Astrocyte of the hippocampus (primary cell): ENCODE data around the gene RTN4.
A peak's percentile ranks its signal among the peaks of the same experiment; 100 is the strongest.
"Not testable (repeated sequence)": the region's sequence is repeated elsewhere in the genome, so short reads cannot be mapped to it uniquely, and the experiment has no call there.

ENCODE experiments used
- DNase-seq: peaks from one replicate; pipeline ENCODE4 v3.0.0; 2011; ENCODE audit warnings: low read depth, low spot score

Gene RTN4

GRCh38 chr2:55009277-55010060 is 40.8 kb downstream of the RTN4 start:
- no peak for DNase-seq

DNA sequence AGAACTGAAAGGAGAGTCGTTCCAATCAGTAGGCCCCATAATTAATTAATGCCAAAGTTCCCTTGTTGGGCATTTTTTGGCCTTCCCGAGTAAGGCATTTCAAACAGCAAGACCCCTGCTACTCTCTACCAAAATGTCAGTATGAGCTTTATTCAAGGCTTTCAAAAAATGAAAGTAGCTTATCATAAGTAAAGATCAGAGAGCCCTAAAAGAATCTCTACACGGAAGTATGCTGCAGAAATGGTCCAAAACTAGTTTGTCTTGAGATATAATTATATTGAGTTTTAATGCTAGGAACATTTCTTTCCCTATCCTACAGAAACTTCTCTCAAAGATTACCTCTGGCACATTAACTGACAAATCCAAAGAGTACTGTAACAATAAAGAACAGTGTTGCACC is 43.9 kb downstream of the RTN4 start:
- DNase-seq = no peak

DNA sequence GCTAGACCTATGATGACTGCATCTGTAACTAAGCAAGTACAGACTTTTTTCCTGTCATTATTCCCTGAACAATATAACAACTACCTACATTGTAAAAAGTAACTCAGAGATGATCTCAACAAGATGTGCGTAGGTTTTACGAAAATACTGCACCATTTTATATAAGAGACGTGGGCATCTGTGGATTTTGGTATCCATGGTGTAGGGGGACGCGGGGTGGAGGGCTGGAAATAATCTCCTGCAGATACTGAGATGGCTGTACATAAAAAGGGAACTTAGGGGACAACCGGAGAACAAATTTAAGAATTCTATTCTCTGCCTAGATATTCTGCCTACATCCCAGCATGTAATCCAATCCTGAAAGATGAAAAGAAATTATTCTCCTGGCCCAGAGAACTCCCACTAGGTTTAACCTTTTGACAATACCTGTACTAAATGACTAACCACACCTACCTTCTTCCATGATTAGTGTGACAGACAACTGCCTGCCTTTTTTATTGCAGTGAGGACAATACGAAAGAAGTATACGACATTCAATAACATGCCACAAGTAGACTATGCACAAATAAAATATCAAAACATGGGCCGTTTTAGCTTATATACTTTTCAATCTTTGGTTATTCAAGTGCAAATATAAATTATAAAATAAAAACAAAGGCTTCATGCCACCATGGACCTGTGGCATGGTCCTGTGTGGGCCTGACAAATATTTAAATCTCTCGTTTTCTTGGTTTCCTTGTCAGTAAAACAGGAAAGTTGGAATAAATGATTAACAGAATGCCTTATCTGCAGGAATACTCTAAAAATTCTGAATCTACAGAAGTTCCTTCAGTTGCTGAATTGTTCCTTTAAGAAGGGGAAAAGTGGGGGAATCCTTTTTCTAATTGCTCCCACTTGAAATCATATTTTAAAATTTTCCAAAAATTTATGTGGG is 46.3 kb downstream of the RTN4 start:
- no peak for DNase-seq

GRCh38 chr2:55001716-55002115 is 48.5 kb downstream of the RTN4 start:
- no peak for DNase-seq

DNA sequence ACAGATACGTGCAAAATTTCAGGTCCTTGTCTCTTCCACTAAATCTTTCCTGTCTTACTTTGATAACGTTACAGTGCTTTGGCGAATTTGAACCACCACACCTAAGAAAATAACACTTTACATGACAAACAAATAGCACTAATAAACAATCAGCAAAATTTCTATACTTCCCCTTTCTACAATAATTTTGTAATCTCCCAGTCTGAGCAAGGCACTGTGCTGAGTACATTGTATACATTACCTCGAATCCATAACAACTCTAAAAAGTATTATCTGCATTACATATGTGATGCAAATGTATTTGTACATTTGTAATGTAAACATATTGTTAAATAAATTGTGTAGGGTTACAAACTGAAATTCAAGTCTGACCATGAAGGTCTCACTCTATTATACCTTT is 49.9 kb downstream of the RTN4 start:
- DNase-seq = no peak

GRCh38 chr2:54999182-54999581 is 51.1 kb downstream of the RTN4 start:
- DNase-seq = peak; percentile 38

DNA sequence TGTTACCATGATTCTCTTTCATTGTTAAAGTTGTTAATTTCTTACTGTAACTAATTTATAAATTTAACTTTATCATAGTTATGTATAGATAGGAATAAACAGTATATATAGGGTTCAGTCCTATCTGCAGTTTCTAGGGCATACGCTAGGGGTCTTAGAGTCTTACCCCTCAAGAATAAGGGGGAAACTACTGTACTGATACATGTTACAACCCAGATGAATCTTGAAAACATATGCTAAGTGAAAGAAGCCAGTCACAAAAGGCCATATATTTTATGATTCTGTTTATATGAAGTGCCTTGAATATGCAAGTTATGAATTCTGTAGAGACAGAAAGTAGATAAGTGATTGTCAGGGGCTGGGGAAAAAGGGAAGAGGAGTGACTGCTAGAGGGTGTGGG is 52.4 kb downstream of the RTN4 start:
- no peak for DNase-seq

DNA sequence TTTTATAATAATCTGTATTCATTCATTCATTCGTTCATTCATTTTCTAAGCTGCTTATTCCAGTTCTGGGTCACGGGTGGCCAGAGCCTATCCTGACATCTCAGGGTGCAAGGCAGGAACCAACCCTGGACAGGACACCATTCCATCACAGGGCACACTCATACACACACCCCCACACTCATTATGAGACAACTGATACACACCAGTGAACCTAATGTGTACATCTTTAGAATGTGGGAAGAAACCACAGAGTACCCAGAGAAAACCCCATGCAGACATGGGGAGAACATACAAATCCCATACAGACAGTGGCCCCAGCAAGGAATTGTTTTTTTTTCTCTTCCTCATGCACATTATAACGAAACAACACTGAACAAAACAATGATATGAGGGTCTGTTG is 54.7 kb downstream of the RTN4 start:
- no peak for DNase-seq

- DNase-seq = not testable (repeated sequence)
Measured at GRCh38 chr2:54990694-54991093, 59.6 kb downstream of the RTN4 start.

DNA sequence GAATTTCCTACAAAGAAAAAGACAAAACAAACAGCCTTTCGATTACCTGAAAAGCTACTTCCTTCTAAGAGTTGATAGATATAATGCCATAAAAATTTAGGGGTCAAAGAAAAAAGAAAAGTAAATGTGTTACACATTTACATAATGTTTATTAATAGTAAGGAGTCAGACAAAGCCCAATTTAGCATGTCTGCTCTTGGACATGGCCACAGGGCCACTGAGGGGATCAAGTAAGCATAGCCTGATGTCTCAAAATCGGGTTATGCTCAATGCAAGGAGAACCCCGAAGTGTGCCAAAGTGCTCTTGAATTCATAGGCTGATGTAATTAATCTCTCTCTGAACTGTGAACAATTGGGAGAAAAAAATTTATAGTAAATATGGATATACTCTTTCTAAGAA is 61.6 kb downstream of the RTN4 start:
- DNase-seq = no peak

DNA sequence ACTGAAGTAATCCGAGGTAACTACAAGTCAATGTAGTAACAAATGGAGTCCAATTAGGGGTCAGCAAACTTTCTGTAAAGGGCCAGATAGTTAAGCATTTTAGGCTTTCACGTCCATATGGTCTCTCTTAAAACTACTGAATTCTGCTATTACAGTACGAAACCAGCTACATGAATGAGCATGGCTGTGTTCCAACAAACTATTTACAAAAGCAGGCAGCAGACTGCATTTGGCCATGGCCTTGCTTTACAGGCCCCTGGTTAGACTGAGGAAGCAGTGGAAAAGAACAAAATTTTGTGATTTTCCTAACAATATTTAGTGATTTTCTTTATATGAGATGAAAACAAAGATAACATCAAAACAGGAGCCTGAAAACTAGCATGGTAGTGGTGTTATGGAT is 64.0 kb downstream of the RTN4 start:
- DNase-seq = peak; percentile 28

GRCh38 chr2:54984476-54984875 is 65.8 kb downstream of the RTN4 start:
- DNase-seq = no peak

GRCh38 chr2:54983345-54984220 is 66.7 kb downstream of the RTN4 start:
- DNase-seq = peak; percentile 28

GRCh38 chr2:54981385-54981784 is 68.9 kb downstream of the RTN4 start:
- no peak for DNase-seq

- no peak for DNase-seq
Measured at GRCh38 chr2:54979321-54980044, 70.8 kb downstream of the RTN4 start.

- DNase-seq = no peak
Measured at GRCh38 chr2:54977149-54977548, 73.1 kb downstream of the RTN4 start.

- DNase-seq = no peak
Measured at GRCh38 chr2:54975598-54976492, 74.4 kb downstream of the RTN4 start.

DNA sequence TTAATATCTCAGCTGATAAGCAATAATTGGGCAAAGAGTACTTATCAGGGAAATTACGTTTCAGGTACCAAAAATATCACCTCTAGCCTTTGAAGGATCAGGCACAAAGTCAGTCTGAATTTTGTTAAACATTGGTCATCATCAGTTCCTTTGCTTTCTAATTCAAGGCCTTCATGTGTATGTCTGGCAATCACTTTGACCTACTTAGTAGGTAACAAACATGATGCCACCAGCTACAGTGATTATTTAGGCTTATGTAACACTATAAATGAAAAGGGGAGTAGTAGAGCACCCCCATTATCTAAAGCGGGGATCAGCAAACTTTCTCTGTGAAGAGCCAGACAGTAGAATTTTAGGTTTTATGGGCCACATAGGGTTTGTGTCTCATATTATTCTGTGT is 75.1 kb downstream of the RTN4 start:
- no peak for DNase-seq

- DNase-seq = no peak
Measured at GRCh38 chr2:54969940-54970338, 80.3 kb downstream of the RTN4 start.

DNA sequence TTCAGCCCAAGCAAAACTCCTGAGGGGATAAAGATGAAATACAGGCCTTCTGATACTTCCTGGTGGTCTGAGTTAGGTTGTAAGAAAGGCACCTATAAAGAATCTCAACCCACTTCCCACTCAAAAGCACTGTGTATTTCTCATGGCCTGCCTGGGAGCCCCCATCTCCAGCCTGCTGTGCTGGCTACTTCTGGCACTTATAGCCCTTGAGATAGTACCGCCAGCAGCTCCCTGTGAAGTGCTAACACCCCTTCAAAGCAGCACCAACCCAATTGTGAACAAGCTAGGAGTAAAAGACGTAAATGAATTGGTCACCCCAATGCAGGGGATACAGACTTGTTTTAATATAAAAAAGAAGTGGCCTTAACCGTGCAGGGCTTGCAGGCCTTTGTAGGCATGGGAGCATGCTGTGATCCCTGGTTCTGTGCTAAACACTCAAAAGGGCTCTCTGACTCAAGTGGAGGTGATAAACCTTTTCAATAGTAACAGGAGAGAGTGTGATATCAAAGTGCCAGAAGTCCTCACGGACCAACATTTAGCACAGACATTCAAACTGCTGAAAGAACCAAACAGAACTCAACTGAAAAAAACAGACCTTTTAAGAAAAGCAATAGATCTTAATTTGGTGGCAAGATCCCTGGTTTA is 80.8 kb downstream of the RTN4 start:
- DNase-seq = no peak
